Measurements from ENCODE around the gene TMEM132C. TPM values are rescaled to one million over a fixed set of nuclear protein-coding genes. Genes with fewer than 3 reads are reported as not detected.

TMEM132C gene
- total RNA-seq, 1 donor from 2014 or later, result 3.9 TPM

GRCh38 chr12:128708789-128709188, 441.8 kb downstream of the TMEM132C start:
- no peak overlapping the region for H3K27ac ChIP-seq
- H3K27me3 Mint-ChIP-seq (ENCODE audit: insufficient read depth, low read depth), result no peaks in the 10 kb centered on the region
- no peak for DNase-seq (ENCODE audit: low spot score)
- H3K27me3 ChIP-seq, result no peaks in the 10 kb centered on the region
- H3K79me2 ChIP-seq (ENCODE audit: low read depth), result no peaks in the 10 kb centered on the region
- H2AFZ ChIP-seq (replicated peaks), result no peak overlapping the region
- no peak overlapping the region for H3K4me2 ChIP-seq
- H3K4me1 ChIP-seq, result peaks cover 6% of the 10 kb centered on the region
- H3K4me3 ChIP-seq, result no peak overlapping the region
- peaks cover 3% of the 10 kb centered on the region for H3K9me3 Mint-ChIP-seq
- H3K27ac Mint-ChIP-seq, result no peak overlapping the region
- no peak overlapping the region for H3K9ac ChIP-seq
- H3K4me3 Mint-ChIP-seq, result no peak overlapping the region
- no peaks in the 10 kb centered on the region for H4K20me1 ChIP-seq (ENCODE audit: low read depth)
- H3F3A ChIP-seq (ENCODE audit: low read depth), result no peaks in the 10 kb centered on the region
- peaks cover 11% of the 10 kb centered on the region for H3K4me1 Mint-ChIP-seq
- no peaks in the 10 kb centered on the region for H3K9me3 ChIP-seq (ENCODE audit: low read depth)
- peaks cover 42% of the 10 kb centered on the region for H3K36me3 Mint-ChIP-seq
- no peaks in the 10 kb centered on the region for H3K36me3 ChIP-seq
- TF ChIP-seq EZH2phosphoT487 (IDR thresholded peaks at IDR 0.05), result no peak
- TF ChIP-seq CTCF (IDR thresholded peaks at IDR 0.05), result no peak
- no peak for TF ChIP-seq EZH2 (IDR thresholded peaks at IDR 0.05)

GRCh38 chr12:128709660-128710059, 442.7 kb downstream of the TMEM132C start:
- no peak overlapping the region for H3K9ac ChIP-seq
- Mint-ChIP-seq H3K9me3 (peaks cover 3% of the 10 kb centered on the region), H3K27ac (peak overlapping the region; percentile 16), H3K36me3 (peaks cover 35% of the 10 kb centered on the region), H3K4me1 (peaks cover 11% of the 10 kb centered on the region), H3K27me3 (ENCODE audit: insufficient read depth, low read depth) (no peaks in the 10 kb centered on the region), H3K4me3 (no peak overlapping the region)
- TF ChIP-seq EZH2phosphoT487 (IDR thresholded peaks at IDR 0.05) (no peak), EZH2 (IDR thresholded peaks at IDR 0.05) (no peak), CTCF (IDR thresholded peaks at IDR 0.05) (no peak)
- no peak overlapping the region for H3K27ac ChIP-seq
- no peaks in the 10 kb centered on the region for H3F3A ChIP-seq (ENCODE audit: low read depth)
- H3K79me2 ChIP-seq (ENCODE audit: low read depth), result no peaks in the 10 kb centered on the region
- peaks cover under 1% of the 10 kb centered on the region for H3K4me1 ChIP-seq
- H3K4me2 ChIP-seq, result no peak overlapping the region
- no peak for DNase-seq (ENCODE audit: low spot score)
- H2AFZ ChIP-seq (replicated peaks), result no peak overlapping the region
- no peaks in the 10 kb centered on the region for H3K27me3 ChIP-seq
- H3K4me3 ChIP-seq, result no peak overlapping the region
- H3K9me3 ChIP-seq (ENCODE audit: low read depth), result no peaks in the 10 kb centered on the region
- no peaks in the 10 kb centered on the region for H4K20me1 ChIP-seq (ENCODE audit: low read depth)
- H3K36me3 ChIP-seq, result no peaks in the 10 kb centered on the region

- H3K79me2 ChIP-seq (ENCODE audit: low read depth), result no peaks in the 10 kb centered on the region
- H3K36me3 ChIP-seq, result no peaks in the 10 kb centered on the region
- Mint-ChIP-seq H3K27me3 (ENCODE audit: insufficient read depth, low read depth) (no peaks in the 10 kb centered on the region), H3K4me3 (no peak overlapping the region), H3K4me1 (peaks cover 15% of the 10 kb centered on the region), H3K27ac (no peak overlapping the region), H3K9me3 (peaks cover 3% of the 10 kb centered on the region), H3K36me3 (peaks cover 19% of the 10 kb centered on the region)
- no peaks in the 10 kb centered on the region for H3K27me3 ChIP-seq
- H3K4me1 ChIP-seq, result peaks cover 6% of the 10 kb centered on the region
- no peaks in the 10 kb centered on the region for H3F3A ChIP-seq (ENCODE audit: low read depth)
- no peak overlapping the region for H3K9ac ChIP-seq
- no peak overlapping the region for H3K4me2 ChIP-seq
- DNase-seq (ENCODE audit: low spot score), result no peak
- no peak overlapping the region for H3K4me3 ChIP-seq
- H3K27ac ChIP-seq, result no peak overlapping the region
- H2AFZ ChIP-seq (replicated peaks), result no peak overlapping the region
- H3K9me3 ChIP-seq (ENCODE audit: low read depth), result no peaks in the 10 kb centered on the region
- TF ChIP-seq CTCF (IDR thresholded peaks at IDR 0.05) (no peak), EZH2 (IDR thresholded peaks at IDR 0.05) (no peak), EZH2phosphoT487 (IDR thresholded peaks at IDR 0.05) (no peak)
- H4K20me1 ChIP-seq (ENCODE audit: low read depth), result no peaks in the 10 kb centered on the region
Measured at GRCh38 chr12:128711486-128711885, 444.5 kb downstream of the TMEM132C start.
